ENCODE measurements around the gene HOXA10. TPM values are rescaled to one million over a fixed set of nuclear protein-coding genes. Genes with fewer than 3 reads are reported as not detected.

HOXA10 gene
- total RNA-seq, 1 experiment from 2014 or later: 23.0 TPM

DNA sequence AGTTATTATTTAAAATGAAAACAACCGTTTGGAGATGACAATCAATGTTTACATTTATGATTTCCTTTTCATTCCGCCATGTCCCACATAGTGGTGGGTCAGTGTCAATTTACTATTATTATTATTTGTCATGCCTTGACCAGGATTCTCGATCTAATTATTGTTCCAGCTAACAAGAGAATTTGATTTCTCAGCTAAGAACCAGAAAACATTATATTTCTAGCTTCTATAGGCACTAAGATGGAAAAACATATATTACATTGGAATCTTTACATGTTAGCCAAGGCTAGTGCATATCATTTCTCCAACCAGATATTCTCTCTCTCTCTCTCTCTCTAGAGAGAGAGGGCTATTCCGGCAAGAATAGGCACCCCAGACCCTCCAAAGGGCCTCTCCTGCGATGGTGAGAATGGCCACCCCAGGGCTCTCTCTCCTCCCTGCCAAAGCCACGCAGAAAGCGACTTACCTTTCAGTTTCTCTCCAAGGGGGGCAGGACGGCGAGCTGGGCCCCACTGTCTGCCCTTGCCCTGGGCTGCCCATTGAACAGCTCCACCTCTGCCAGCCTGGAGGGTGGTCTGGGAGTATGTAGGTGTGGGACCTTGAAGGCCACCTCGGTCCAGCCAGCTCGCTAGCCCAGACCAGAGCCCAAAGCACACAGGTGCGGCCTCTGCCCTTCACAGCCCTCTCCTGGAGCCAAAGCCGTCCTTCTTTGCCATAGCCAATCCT, 24.1 kb downstream of the HOXA10 start:
- DNase-seq (ENCODE audit: low spot score): no peak
- in situ Hi-C loops (cut with HindIII; ENCODE audit: low sequenced_read_pairs): no loop called here

DNA sequence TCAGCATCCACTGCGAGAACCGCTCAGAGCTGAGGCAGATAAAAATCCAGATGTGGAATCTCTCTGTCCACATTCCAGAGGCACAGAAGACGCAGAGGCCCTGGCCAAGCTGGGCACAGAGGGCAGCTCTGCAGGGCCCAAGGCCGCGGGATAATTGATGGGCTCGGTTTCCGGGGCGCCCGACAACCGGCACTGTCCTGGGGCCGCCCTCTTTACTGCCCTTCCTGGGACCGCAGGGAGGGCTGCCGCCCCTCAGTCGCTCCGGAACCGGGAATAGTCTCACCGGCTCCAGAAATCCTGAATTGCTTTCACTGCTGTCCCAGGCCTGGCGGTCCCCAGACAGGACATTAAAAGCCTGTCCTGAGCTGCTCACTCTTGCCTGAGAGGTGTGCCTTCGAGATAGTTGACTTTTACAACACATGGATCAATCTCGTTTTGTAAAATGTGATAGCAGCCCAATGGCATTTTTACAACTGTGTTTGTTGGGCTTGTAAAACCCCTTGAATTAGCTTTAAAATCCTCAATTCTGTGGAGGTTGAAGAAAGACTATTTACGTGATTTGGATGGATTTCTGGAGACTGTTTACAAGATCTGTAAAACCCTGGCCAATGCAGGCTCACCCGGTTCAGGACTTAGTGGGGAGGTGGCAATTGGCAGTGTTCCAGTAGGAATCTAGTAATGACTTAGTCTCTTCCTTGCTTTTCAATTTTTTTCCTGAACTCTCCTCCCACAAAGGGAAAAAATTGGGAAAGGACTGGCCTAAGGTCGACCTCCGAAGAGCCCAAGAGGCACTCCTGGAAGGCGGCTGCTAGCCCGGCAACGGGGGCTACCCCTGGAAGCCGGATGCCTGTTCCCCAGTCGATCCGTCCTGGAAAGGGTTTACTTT, 25.1 kb downstream of the HOXA10 start:
- no peak for DNase-seq (ENCODE audit: low spot score)
- in situ Hi-C loops (cut with HindIII; ENCODE audit: low sequenced_read_pairs): no loop called here

DNA sequence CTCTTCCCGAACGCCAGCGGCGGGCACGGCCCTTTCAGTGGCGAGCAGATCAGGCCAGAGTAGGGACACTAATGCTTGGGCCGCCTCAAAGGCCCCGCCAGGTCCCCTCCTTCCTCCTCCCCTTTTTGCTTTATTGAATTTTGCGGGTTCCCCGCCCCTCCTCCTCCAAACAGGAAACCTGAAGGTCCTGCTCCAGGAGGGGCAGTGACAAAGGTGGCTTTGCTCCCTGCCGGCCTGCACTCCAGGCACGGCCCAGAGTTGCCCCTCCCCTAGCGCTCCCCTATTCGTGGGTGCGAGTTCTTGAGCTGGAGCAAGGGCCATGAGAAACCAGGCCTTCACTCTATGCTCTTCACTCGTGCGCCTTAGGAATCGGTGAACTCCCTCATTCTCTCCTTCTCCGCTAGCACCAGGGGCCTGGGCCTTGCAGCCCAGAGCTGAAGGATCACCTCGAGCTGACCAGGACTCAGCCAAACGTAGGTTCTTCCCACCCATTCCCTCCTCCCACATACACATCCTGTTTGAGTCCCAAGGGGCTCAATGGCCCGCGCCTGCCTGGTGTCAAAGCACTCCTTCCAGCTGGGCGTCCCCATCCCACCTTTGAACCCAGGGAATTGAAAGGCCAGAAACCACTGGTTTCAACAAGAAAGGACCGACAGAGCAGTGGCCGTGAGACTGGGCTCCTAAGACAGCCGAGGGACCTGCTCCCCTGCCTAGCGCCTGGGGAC, 25.9 kb downstream of the HOXA10 start:
- in situ Hi-C loops (cut with HindIII; ENCODE audit: low sequenced_read_pairs): no loop called here
- DNase-seq (ENCODE audit: low spot score): no peak

DNA sequence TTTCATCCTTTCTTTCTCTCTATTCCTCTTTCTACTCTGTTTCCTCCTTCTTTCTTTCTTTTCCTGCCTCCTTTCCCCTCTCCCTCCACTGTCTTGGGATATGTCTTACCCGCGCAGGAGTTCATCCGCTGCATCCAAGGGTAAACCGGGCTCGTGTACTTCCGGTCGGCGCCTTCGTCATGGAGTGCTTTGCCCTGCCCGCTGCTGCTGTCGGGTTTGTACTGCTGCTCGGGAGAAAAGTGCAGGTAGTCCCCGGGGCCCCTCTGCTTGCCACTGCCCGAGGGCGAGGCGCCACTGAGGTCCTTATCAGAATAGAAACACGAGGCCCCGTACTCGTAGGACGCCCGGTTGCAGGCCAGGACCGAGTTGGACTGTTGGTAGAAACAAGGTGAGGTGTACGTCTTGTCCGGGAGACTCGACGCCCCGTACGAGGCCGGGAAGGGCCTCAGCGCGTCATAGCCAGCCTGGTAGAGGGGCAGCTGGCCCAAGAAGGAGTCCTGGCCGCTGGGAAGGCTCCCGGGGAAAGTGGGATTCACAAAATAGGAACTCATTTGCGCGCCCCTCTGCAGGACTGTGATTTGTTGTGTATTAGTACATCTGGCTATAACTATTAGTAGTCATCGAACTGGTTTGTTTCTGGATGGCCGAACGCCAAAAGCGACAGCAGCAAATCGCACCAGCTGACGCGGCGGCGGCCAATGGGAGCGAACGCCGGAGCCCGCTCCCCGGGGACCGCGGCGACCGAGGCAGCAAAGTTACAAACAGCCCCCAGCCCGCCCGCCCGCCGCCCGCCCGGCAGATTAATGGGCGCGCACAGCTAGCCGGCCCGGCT, 26.7 kb downstream of the HOXA10 start, which contains the start of gene HOXA6:
Gene HOXA6, minus strand, starts transcription at position 576 of the 832 bp plus-strand sequence. Its CDS starts 25 bp downstream, at position 551.
- in situ Hi-C loops (cut with HindIII; ENCODE audit: low sequenced_read_pairs): no loop called here
- DNase-seq (ENCODE audit: low spot score): no peak

DNA sequence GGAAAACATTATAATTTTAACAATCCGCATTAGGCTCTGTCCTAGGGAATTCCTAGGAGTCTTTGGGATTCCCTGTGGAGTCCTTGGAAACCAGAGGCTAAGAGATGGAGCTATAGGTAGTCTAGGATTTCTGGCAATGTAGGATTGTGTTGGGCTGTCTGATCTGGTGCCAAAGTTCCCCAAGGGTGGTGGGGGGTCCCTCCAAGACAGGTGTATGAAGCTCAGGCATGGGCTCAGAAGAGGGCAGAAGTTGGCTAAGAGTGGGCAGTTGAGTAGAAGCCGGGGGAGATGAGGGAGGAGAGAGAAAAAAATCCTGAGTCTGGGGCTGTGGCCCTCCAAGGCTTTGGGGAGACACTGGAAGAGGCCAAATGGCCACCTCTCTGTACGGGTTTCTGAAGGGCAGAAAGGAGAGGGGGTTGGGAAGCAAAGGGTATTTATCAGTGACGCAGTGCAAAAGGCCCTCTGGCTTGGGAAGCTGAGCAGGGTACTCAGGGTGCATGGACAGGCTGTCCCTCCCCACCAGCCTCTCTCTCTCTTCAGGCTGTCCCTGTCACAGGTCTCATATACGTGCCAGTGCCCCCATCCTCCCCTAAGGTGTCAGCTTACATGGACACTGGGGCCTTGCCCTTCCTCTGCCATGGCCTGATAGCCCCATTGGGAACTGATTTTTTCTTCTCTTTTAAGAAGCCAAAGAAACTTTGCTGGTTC, 27.5 kb downstream of the HOXA10 start:
- DNase-seq (ENCODE audit: low spot score): no peak
- in situ Hi-C loops (cut with HindIII; ENCODE audit: low sequenced_read_pairs): no loop called here

DNA sequence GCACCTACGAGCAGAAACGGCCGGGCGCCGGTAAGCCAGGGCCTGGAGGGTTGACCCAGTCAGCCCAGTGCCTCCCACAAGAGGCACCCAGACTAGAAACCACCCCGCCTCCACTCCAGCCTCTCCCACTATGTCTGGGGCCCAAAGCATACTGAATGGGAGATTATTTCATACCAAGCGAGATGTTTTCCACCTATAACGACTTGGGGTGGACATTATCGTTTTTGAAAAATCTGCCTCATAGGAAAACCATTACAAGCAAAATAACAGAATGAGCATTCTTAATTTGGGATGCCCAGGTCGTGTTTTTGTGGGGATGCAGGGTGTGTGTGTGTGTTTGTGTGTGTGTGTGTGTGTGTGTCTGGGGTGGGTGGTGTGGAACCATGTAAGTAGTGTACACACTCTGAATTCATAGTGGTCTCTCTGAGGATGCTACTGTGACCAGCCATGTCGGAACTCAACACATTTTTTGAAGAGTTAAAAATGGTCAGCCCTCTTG, 28.2 kb downstream of the HOXA10 start:
- DNase-seq (ENCODE audit: low spot score): no peak
- in situ Hi-C loops (cut with HindIII; ENCODE audit: low sequenced_read_pairs): no loop called here

DNA sequence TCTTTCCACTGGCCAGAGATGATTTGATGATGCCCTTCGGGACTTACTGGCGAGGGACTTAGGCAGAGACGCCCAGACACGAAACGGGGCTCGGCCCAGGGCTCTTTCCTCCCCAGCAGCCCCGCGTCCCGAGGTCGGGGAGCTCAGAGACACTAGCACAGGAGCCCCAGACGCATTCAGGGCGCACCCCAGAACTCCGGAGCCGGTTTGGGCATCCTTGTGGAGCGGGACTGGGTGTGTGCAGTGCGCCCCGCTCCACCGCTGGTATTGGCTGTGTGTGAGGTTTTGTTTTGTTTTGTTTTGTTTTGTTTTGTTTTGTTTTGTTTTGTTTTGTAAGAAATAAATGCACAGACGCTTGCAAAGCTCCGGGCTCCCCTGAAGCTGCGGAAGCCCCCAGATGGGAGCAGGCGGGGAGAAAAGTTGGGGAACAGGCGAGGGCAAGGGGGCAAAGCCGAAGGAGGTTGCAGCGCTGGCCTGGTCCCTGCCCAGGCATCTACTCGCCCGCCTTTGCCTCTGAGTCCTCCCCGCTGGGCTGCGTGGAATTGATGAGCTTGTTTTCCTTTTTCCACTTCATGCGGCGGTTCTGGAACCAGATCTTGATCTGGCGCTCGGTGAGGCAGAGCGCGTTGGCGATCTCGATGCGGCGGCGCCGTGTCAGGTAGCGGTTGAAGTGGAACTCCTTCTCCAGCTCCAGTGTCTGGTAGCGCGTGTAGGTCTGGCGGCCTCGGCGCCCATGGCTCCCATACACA, 28.8 kb downstream of the HOXA10 start:
- DNase-seq (ENCODE audit: low spot score): no peak
- in situ Hi-C loops (cut with HindIII; ENCODE audit: low sequenced_read_pairs): no loop called here

DNA sequence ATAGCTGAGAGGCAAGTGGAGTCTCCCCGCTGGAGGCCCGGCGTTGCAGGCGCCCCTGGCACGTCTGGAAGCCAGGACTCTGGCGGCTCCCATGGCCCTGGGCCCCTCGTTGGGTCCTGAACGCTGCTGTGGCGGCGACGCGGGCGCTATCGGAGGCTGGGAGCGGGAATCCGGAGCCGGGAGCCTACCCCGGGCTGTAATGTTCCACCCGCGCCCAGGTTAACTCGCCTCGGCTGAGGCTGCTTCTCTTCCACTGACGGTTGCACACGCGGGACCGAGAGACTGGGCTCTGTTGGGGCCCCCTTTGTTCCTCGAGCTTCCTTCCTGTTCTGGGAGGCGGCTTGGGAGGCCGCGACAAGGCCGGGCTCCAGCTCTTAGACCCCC, 29.3 kb downstream of the HOXA10 start:
- in situ Hi-C loops (cut with HindIII; ENCODE audit: low sequenced_read_pairs): no loop called here
- DNase-seq (ENCODE audit: low spot score): no peak

DNA sequence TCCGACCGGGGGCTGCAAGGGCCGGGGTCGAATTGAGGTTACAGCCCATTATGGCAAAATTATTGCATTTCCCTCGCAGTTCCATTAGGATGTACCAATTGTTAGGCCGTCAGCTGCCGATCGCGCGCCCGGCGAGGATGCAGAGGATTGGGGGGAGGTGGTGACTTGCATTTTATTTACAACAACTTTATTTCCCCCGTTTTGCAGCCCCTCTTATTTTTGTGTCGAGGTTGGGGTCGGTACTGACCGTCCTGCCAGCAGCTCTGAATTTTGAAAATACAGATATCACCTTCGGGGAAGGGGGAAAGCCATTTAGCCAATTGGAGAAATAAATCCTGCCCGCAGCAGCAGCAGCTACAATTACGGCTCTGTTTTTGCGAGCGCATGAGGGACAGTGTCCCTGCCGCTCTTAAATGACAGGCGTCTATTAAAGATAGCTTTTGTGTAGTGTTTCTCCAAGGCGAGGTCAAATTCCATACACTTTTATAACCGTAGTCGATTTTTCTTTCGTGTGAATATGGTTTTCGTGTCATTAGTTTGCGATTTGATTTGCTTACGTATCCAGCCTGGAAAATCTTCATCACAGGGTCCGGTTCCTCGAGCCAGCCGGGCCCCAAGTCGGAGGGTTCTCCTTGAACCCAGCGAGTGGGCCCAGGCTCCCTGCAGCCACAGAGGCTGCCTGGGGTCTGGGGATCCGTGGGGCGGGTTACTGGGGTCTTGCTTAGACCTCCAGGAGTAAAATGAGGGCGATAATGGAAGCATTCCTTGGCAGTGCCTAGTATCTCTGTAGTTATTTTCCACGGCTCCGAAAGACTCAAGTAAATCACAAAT, 30.0 kb downstream of the HOXA10 start:
- in situ Hi-C loops (cut with HindIII; ENCODE audit: low sequenced_read_pairs): no loop called here
- no peak for DNase-seq (ENCODE audit: low spot score)

DNA sequence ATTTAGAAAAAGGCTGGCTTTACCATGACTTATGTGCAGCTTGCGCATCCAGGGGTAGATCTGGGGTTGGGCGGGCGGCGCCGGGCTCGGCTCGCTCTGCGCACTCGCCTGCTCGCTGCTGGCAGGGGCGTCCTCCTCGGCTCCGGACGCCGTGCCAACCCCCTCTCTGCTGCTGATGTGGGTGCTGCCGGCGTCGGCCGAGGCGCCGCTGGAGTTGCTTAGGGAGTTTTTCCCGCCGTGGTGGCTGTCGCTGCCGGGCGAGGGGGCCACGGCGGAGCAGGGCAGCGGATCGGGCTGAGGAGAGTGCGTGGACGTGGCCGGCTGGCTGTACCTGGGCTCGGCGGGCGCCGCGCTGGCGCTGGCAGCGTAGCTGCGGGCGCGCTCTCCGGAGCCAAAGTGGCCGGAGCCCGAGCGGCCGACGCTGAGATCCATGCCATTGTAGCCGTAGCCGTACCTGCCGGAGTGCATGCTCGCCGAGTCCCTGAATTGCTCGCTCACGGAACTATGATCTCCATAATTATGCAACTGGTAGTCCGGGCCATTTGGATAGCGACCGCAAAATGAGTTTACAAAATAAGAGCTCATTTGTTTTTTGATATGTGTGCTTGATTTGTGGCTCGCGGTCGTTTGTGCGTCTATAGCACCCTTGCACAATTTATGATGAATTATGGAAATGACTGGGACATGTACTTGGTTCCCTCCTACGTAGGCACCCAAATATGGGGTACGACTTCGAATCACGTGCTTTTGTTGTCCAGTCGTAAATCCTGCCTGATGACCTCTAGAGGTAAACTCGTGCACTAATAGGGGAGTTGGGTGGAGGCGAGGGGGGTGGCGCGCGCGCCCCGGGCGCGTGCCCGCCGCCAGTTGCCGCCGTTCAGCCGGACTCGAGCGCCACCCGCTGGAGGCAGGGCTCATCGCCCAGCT, 30.8 kb downstream of the HOXA10 start, which contains the start of gene HOXA5:
Gene HOXA5, minus strand, starts transcription at position 659 of the 927 bp plus-strand sequence. Its CDS starts 74 bp downstream, at position 585.
- no peak for DNase-seq (ENCODE audit: low spot score)
- in situ Hi-C loops (cut with HindIII; ENCODE audit: low sequenced_read_pairs): no loop called here

DNA sequence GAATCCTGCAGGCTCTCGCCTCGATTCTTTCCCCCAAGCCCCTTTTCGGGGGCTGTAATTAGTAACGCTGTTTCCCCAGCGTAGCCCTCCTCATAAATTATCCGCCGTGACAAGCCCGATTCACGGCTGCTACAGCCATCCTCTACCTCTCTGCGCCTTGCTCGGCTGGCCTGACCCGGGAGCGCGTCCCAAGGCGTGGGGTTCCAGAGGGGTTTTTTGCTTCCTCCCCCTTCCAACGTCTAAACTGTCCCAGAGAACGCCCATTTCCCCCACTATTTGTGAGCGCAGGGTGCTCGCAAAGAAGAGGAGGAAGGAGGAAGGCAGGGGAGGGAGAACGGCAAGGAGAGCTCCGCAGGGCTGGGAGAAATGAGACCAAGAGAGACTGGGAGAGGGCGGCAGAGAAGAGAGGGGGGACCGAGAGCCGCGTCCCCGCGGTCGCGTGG, 31.5 kb downstream of the HOXA10 start:
- in situ Hi-C loops (cut with HindIII; ENCODE audit: low sequenced_read_pairs): no loop called here
- no peak for DNase-seq (ENCODE audit: low spot score)

DNA sequence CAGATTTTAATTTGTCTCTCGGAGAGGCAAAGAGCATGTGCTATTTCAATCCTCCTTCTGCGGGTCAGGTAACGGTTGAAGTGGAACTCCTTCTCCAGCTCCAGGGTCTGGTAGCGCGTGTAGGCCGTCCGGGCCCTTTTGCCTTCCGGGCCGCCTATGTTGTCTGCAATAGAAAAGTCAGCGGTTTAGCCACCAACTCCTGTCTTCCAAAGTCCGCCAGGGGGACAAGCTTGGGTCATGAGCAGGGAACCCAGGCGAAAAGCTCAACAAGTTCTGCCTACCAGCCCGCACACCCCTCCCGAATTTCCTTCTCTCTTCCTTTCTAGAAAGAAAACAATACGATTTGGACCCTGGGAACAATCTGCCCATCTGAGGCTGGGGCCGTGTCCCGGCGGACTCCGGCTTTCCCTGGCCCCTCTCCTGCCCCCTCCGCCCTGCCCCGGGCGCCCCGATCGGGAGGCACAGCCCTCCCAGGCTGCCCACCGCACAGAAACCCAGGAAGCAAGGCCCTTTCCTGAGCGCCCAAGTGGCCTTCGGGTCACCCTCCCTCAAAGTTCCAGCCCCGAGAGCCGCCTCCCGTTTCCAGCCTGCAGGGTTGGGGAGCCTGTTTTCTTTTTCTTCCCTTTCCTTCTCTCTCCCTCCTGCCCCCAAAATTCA, 32.1 kb downstream of the HOXA10 start:
- DNase-seq (ENCODE audit: low spot score): no peak

DNA sequence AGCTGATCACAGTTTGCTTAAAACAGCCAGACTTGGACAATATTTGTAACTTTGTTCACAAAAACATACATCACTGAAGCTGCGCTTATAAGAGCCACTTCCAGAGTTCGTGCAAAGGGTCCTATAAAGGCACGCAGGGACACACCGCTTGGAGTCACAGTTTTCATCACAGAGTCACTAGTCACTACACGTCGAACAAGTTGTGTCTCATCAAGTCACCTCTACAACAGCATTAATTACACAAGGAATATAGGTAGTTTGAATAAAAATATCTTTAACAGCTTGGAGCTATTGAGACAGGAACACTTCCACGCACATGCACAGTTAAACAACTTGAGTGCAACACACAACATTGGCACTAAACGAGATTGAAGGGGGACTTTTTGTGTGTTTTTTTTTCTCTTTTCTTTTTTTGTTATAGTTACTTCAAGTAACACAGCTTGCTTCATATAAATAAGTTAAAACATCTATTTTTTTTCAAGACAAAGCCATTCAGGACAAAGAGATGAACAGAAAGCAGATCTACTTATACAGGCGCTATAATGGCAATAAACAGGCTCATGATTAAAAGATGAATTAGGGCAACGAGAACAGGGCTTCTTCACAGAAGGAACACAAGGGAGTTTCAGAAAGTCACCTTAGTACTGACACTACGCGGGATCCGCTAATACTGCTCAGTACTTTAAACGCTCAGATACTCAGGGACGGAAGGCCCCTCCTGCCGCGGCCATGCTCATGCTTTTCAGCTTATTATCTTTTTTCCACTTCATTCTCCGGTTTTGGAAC, 32.8 kb downstream of the HOXA10 start:
- in situ Hi-C loops (cut with HindIII; ENCODE audit: low sequenced_read_pairs): no loop called here
- no peak for DNase-seq (ENCODE audit: low spot score)

More for the DNA sequence above, 32.1 kb downstream of the HOXA10 start:
- in situ Hi-C loops (cut with HindIII; ENCODE audit: low sequenced_read_pairs): no loop called here

DNA sequence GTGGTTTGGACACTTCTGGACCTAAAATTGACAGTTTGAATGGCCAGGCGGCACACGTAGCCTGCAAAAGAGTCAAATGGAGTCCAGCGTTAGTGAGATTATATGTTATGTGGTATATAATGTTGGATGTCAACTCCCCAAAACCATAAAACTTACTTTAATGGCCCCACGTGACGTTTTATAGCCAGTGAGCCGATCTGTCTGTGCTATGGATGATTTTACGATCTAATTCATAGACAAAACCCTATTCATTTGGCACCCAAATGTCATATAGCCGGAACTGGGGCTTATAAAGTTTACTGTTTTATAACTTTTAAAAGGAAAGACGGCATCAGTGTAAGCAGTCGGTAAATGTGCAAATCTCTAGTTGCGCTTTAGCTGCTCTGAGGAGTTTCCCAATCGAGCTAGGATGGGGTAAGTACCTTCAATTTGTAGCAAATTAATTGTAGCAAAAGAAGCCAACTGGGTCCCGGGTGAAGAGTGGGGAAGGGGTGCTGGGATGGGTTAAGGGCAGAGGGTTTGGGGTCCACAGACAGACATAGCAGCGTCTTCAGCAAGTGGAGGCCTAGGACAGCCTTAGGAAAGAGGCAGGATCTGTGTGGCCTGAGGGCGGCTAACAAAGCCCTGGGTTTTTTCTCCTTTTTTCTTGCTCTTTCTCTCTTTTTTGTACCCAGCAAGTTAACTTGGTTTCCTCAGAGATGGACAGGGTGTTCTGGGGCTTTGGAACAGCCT, 33.8 kb downstream of the HOXA10 start:
- in situ Hi-C loops (cut with HindIII; ENCODE audit: low sequenced_read_pairs): no loop called here
- DNase-seq (ENCODE audit: low spot score): no peak

Measured in G401 (cell line).